Measurements from ENCODE around the gene PANK2. TPM values are rescaled to one million over a fixed set of nuclear protein-coding genes. Genes with fewer than 3 reads are reported as not detected.
A peak's percentile ranks its signal among the peaks of the same experiment; 100 is the strongest.

Gene PANK2
- total RNA-seq, 1 experiment from 2014 or later, result 41.6 TPM

DNA sequence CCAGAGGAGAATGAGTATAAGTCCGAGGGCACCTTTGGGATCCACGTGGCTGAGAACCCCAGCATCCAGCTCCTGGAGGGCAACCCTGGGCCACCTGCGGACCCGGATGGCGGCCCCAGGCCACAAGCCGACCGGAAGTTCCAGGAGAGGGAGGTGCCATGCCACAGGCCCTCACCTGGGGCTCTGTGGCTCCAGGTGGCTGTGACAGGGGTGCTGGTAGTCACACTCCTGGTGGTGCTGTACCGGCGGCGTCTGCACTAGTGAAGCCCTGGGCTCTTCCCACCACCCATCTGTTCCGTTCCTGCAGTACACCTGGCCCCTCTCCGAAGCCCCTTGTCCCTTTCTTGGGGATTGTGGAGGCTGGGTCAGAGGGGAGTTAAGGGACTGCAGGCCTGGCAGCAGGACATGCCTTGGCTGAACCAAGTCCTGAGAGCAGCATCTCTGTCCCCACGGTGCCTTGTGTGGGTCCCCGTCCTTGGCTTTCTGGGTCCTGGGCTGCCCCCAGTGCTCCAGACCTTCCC lies 23.2 kb upstream of the PANK2 start:
- H2AFZ ChIP-seq (ENCODE audit: low read depth, low read length, poor library complexity, severe bottlenecking), result no peak overlapping the region
- no peak overlapping the region for H3K4me2 ChIP-seq (ENCODE audit: low read length)
- ATAC-seq (no peak), DNase-seq (ENCODE audit: low read depth, low spot score) (no peak)
- no TSS peak for BruUV-seq (replicated peaks)
- TF ChIP-seq POLR2AphosphoS5 (IDR thresholded peaks at IDR 0.05; ENCODE audit: low read depth, low read length), result 0 out of 2 replicates have a peak, but pooled peaks have one; percentile 6
- TF ChIP-seq, protein P1, sequence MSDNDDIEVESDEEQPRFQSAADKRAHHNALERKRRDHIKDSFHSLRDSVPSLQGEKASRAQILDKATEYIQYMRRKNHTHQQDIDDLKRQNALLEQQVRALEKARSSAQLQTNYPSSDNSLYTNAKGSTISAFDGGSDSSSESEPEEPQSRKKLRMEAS (IDR thresholded peaks at IDR 0.05), result no peak
- no peak for TF ChIP-seq CEBPB (IDR thresholded peaks at IDR 0.05; ENCODE audit: low read depth)
- TF ChIP-seq, protein P2, sequence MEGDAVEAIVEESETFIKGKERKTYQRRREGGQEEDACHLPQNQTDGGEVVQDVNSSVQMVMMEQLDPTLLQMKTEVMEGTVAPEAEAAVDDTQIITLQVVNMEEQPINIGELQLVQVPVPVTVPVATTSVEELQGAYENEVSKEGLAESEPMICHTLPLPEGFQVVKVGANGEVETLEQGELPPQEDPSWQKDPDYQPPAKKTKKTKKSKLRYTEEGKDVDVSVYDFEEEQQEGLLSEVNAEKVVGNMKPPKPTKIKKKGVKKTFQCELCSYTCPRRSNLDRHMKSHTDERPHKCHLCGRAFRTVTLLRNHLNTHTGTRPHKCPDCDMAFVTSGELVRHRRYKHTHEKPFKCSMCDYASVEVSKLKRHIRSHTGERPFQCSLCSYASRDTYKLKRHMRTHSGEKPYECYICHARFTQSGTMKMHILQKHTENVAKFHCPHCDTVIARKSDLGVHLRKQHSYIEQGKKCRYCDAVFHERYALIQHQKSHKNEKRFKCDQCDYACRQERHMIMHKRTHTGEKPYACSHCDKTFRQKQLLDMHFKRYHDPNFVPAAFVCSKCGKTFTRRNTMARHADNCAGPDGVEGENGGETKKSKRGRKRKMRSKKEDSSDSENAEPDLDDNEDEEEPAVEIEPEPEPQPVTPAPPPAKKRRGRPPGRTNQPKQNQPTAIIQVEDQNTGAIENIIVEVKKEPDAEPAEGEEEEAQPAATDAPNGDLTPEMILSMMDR (IDR thresholded peaks at IDR 0.05 in 2 of 3, conservative IDR thresholded peaks at IDR 0.05 in 1 of 3; ENCODE audit: borderline replicate concordance in 1 of 3, insufficient read depth in 1 of 3, low read depth in 2 of 3, low read length in 2 of 3), result no peak
- TF ChIP-seq ZNF274 (IDR thresholded peaks at IDR 0.05; ENCODE audit: low read depth, low read length), result no peak
- TF ChIP-seq POLR2A (IDR thresholded peaks at IDR 0.05; ENCODE audit: borderline replicate concordance, extremely low read depth, insufficient read depth, insufficient read length), result no peak
- no peak overlapping the region for H3K4me3 ChIP-seq (replicated peaks in 1 of 2; ENCODE audit: low read depth in 1 of 2, low read length in 2 of 2)
- peaks cover 0 to 7% of the 10 kb centered on the region in 2 experiments; a peak in 1 of 4 replicates for H3K9me3 ChIP-seq (ENCODE audit: control insufficient read depth in 1 of 2, insufficient read depth in 1 of 2, low read depth in 1 of 2, low read length in 2 of 2)
- POLR2A ChIA-PET, result no interaction called here
- no peak overlapping the region for H3K27ac ChIP-seq (ENCODE audit: low read depth, low read length)
- no peaks in the 10 kb centered on the region for H3K4me1 ChIP-seq (ENCODE audit: control insufficient read depth in 1 of 2, insufficient read depth in 2 of 2, low read length in 2 of 2)
- peaks cover 6% of the 10 kb centered on the region; the same call in 1 of the 2 replicates for H3K79me2 ChIP-seq (ENCODE audit: insufficient read depth, low read length)
- H3K9ac ChIP-seq (ENCODE audit: low read length), result no peak overlapping the region
- no peaks in the 10 kb centered on the region for H3K27me3 ChIP-seq (ENCODE audit: insufficient read depth, low read length)
- intact Hi-C loops (cut with micrococcal nuclease), result no loop called here
- CTCF ChIA-PET, result no interaction called here
- H4K20me1 ChIP-seq (ENCODE audit: insufficient read depth), result no peaks in the 10 kb centered on the region
- peaks cover 41 to 61% of the 10 kb centered on the region in 2 experiments for H3K36me3 ChIP-seq (ENCODE audit: control insufficient read depth in 1 of 2, insufficient read depth in 2 of 2, low read length in 2 of 2)
- RAD21 ChIA-PET (ENCODE audit: low non-redundant PET in 1 of 2, low total read pairs in 2 of 2, uncharacterized antibody in 2 of 2, unreplicated experiment in 2 of 2), result no interaction called here
- H3K9me2 ChIP-seq (ENCODE audit: insufficient read depth), result no peaks in the 10 kb centered on the region

DNA sequence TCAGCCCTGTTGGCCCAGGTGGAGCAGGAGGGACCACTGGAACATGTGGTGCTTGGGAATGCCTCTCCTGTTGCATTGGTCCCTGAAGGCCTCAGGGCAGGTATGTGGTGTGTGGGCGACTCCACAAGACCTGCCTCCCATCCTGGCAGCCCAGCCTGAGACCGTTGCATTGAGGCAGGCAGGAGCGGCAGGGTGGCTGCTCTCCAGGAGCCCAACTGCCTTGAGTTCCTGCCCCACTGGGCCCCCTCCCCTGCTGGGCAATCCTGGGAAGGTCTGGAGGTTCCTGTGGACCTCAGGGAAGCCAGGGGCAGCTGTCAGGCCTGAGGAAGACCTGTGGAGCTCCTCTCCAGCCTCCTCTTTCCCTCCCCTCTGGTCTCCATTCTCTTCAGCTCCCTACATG lies 22.7 kb upstream of the PANK2 start:
- H3K9me2 ChIP-seq (ENCODE audit: insufficient read depth), result no peaks in the 10 kb centered on the region
- intact Hi-C loops (cut with micrococcal nuclease), result no loop called here
- no peaks in the 10 kb centered on the region for H3K27me3 ChIP-seq (ENCODE audit: insufficient read depth, low read length)
- H3K9ac ChIP-seq (ENCODE audit: low read length), result no peak overlapping the region
- TF ChIP-seq CBX3 (IDR thresholded peaks at IDR 0.05; ENCODE audit: low read depth) (no peak), CEBPB (IDR thresholded peaks at IDR 0.05; ENCODE audit: low read depth) (no peak), TCF7L2 (IDR thresholded peaks at IDR 0.05; ENCODE audit: borderline replicate concordance, extremely low read depth, insufficient read depth, insufficient read length) (no peak), ZNF274 (IDR thresholded peaks at IDR 0.05; ENCODE audit: low read depth, low read length) (no peak)
- H4K20me1 ChIP-seq (ENCODE audit: insufficient read depth), result no peaks in the 10 kb centered on the region
- ChIA-PET RAD21 (ENCODE audit: low non-redundant PET in 1 of 2, low total read pairs in 2 of 2, uncharacterized antibody in 2 of 2, unreplicated experiment in 2 of 2) (no interaction called here), POLR2A (no interaction called here), CTCF (no interaction called here)
- no peak overlapping the region for H2AFZ ChIP-seq (ENCODE audit: low read depth, low read length, poor library complexity, severe bottlenecking)
- no peak overlapping the region for H3K27ac ChIP-seq (ENCODE audit: low read depth, low read length)
- peaks cover 37 to 59% of the 10 kb centered on the region in 2 experiments for H3K36me3 ChIP-seq (ENCODE audit: control insufficient read depth in 1 of 2, insufficient read depth in 2 of 2, low read length in 2 of 2)
- peaks cover 0 to 7% of the 10 kb centered on the region in 2 experiments; a peak in 1 of 4 replicates for H3K9me3 ChIP-seq (ENCODE audit: control insufficient read depth in 1 of 2, insufficient read depth in 1 of 2, low read depth in 1 of 2, low read length in 2 of 2)
- H3K79me2 ChIP-seq (ENCODE audit: insufficient read depth, low read length), result peaks cover 4% of the 10 kb centered on the region; the same call in 1 of the 2 replicates
- BruUV-seq (replicated peaks), result no TSS peak
- no peaks in the 10 kb centered on the region for H3K4me1 ChIP-seq (ENCODE audit: control insufficient read depth in 1 of 2, insufficient read depth in 2 of 2, low read length in 2 of 2)
- peak; percentile 7; the same call in 1 of the 2 replicates for ATAC-seq
- DNase-seq (ENCODE audit: low read depth, low spot score), result no peak
- H3K4me3 ChIP-seq (replicated peaks in 1 of 2; ENCODE audit: low read depth in 1 of 2, low read length in 2 of 2), result no peak overlapping the region
- no peak overlapping the region for H3K4me2 ChIP-seq (ENCODE audit: low read length)
